HG03521 (cell line): ENCODE measurements around the gene PLXNA4.

ENCODE experiments used
- ATAC-seq: cut with Tn5 transposase; IDR thresholded peaks from one replicate; pipeline ENCODE4 v1.9.1; 2021; ENCODE audit warnings: mild to moderate bottlenecking, moderate library complexity; ENCODE audit not compliant: unreplicated experiment

The PLXNA4 gene

GRCh38 chr7:132564849-132565248 lies 11.4 kb downstream of the PLXNA4 start:
- no peak for ATAC-seq

DNA sequence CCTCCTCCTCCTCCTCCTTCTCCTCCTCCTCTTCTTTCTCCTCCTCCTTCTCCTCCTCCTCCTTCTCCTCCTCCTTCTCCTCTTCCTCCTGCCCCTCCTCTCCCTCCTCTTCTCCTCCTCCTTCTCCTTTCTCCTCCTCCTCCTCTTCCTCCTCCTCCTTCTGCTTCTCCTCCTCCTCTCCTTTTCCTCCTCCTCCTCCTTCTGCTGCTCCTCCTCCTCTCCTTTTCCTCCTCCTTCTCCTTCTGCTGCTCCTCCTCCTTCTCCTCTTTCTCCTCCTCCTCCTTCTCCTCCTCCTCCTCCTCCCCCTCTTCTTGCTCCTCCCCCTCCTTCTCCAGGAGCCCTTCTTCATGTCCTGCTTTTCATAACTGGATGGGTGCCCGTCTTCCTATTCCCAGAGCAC lies 12.2 kb downstream of the PLXNA4 start:
- no peak for ATAC-seq

DNA sequence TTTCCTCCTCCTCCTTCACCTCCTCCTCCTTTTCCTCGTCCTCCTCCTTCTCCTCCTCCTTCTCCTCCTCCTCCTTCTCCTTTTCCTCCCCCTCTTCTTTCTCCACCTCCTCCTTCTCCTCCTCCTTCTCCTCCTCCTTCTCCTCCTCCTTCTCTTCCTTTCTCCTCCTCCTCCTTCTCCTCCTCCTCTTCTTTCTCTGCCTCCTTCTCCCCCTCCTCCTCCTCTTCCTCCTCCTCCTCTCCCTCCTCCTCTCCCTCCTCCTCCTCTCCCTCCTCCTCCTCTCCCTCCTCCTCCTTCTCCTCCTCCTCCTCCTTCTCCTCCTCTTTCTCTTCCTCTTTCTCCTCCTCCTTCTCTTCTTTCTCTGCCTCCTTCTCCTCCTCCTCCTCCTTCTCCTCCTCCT lies 13.6 kb downstream of the PLXNA4 start:
- ATAC-seq, result no peak

DNA sequence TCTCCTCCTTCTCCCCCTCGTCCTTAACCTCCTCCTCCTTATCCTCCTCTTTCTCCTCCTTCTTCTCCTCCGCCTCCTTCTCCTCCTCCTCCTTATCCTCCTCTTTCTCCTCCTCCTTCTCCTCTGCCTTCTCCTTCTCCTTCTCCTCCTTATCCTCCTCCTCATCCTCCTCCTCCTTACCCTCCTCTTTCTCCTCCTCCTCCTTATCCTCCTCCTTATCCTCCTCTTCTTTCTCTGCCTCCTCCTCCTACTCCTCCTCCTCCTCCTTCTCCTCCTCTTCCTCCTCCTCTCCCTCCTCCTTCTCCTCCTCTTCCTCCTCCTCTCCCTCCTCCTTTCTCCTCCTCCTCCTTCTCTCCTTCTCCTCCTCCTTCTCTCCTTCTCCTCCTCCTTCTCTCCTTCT lies 14.5 kb downstream of the PLXNA4 start:
- ATAC-seq, result no peak

- ATAC-seq, result no peak
These were observed 15.3 kb downstream of the PLXNA4 start for GRCh38 chr7:132560825-132561529.

DNA sequence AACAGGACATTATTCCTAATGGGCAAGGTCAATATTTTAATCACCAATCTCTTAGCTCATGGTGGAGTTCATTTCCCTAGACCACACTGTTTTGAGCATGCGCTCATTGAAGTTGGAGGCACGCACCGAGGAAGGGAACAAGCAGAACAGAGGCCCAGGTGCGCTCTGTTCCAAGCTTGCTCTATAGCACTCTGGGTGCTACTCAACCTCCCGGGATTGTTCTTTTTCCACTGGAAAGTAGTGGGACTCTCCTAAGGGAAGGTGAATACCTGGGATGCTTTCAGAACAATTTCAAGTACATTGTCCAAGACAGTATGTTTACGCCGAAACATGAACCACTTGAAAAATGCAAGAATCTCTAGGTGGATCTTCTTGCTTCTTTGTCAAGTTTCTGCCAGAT lies 16.2 kb downstream of the PLXNA4 start:
- ATAC-seq, result no peak

GRCh38 chr7:132558815-132559214 lies 17.5 kb downstream of the PLXNA4 start:
- no peak for ATAC-seq

GRCh38 chr7:132557489-132558044 lies 18.7 kb downstream of the PLXNA4 start:
- ATAC-seq, result no peak

DNA sequence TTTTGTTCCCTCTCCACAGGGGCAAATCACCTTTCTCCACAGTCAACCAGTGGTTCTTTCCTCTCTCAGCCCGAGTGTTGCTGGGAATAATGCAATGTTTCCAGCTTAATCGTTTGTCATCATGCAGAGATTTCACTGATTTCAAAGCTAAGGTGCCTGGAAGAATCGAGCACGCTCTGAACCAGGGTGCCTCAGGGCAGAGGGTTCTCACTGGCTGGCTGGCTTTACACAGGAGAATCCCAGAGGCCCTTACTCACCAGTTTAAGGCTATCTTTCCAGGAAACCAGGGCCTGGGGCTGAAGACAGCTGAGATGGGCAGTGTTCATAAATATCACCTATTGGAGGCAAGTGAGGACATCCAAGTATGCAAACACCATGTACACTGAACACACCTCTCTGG lies 21.8 kb downstream of the PLXNA4 start:
- ATAC-seq, result no peak

DNA sequence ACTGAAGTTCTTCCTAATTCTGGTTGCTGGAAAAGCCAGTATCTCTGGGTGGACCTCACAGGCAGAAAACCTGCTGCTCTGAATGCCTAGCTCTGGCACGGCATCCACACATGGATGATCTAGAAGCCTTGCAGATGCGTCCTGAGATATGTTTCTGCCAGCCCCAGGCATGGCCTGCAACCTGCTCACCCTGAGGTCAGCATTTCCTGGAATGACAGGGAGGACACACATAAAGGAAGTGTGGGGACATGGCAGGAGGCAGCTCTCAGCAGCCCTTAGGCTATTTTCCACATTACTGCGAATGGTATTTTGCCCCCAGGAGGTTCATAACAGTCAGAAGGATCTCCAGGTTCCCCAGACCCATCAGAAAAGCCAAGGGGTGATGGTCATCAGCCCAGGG lies 23.2 kb downstream of the PLXNA4 start:
- no peak for ATAC-seq

DNA sequence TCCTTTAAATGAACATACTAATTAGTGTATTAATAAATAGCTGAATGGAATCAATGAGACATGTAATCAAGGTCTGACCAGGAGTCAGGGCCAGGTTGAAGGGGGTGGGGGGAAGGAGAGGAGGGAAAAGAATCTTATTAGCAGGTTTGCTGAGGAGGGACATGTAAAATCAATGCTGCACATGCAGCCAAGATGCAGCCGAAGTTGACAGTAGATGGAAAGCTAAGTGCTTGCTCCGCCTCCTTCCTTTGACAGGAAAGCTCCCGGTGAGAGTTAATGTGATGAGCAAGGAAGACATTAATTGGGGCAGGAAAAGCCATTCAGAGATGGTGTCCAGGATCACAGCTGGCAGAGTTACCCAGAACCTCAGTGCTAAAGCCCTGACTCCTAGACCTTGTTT lies 24.4 kb downstream of the PLXNA4 start:
- ATAC-seq, result no peak

- ATAC-seq, result no peak
These were observed 24.8 kb downstream of the PLXNA4 start for GRCh38 chr7:132551439-132551838.

DNA sequence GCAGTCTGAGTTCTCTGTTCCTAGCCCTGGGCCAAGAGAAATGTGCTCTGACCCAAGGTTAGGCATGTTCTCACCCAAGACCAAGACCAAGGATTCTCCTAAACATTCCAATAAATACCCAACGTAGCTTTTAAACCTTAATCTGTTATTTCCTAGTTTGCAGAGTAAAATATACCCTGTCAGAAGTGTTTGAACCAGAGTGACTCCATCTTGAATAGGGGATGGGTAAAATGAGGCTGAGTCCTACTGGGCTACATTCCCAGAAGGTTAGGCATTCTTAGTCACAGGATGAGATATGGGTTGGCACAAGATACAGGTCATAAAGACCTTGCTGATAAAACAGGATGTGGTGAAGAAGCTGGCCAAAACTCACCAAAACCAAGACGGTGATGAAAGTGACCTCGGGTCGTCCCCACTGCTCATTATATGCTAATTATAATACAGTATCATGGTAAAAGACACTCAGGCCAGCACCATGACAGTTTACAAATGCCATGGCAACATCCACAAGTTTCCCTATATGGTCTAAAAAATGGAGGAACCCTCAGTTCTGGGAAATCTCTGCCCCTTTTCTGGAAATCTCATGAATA lies 27.7 kb downstream of the PLXNA4 start:
- ATAC-seq, result no peak

GRCh38 chr7:132547821-132548220 lies 28.4 kb downstream of the PLXNA4 start:
- ATAC-seq, result no peak

- no peak for ATAC-seq
These were observed 29.7 kb downstream of the PLXNA4 start for GRCh38 chr7:132546366-132547127.

DNA sequence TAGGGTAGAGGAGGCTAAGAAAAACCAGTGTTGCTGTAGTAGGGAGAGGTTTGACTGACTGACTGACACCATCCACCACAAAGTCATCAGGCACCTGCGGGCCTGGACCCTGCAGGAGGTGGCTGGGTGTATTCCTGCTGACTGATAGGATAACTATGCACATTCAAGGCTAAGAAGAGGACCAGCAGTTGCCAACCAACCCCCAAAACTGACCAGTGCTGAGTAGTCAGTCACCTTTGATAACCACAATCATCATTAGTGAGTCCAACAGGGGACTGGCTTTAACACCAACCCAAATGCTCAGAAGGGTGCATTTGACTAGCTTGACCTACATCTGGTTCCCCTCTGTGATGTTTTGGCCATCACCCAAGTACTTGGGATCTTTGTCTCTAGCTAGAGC lies 30.5 kb downstream of the PLXNA4 start:
- no peak for ATAC-seq

DNA sequence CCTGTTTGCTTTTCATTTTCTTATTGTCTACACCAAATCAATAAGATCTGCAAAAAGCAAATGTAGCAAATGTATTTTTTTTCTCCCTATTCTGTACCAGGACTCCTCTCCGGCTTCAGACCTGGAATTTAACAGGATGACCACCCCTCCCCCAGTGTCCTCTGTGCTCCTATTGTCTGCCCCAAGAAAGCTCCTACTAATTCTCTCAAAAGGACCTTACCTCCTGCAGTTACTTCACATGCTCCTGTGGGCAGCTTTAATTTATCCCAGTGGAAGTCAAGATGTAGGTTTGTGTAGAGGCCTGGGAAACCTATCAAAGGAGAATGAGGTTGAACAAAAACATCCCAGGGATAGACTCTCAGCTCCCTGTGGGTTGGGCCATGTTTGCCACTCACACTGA lies 31.3 kb downstream of the PLXNA4 start:
- ATAC-seq, result no peak

DNA sequence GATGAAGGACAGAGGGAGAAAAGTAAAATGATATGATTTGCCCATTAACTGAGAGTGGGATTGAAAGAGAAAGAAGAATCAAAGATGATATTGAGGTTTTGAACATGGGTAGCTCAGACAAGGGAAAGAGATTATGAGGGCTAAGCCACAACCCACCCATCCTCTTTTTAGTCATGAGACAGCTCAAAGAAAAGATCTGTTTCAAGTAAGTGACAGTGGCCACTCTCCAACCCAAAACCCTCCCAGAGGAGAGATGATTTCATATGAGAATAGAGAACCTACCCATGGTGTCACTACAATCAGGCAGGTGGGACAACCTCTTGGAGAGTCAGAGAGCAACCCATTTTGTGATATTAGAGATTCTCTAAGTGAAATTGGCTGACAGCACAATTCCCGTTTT lies 32.2 kb downstream of the PLXNA4 start:
- no peak for ATAC-seq

- ATAC-seq, result no peak
These were observed 33.4 kb downstream of the PLXNA4 start for GRCh38 chr7:132542895-132543294.

GRCh38 chr7:132541656-132542055 lies 34.6 kb downstream of the PLXNA4 start:
- no peak for ATAC-seq

DNA sequence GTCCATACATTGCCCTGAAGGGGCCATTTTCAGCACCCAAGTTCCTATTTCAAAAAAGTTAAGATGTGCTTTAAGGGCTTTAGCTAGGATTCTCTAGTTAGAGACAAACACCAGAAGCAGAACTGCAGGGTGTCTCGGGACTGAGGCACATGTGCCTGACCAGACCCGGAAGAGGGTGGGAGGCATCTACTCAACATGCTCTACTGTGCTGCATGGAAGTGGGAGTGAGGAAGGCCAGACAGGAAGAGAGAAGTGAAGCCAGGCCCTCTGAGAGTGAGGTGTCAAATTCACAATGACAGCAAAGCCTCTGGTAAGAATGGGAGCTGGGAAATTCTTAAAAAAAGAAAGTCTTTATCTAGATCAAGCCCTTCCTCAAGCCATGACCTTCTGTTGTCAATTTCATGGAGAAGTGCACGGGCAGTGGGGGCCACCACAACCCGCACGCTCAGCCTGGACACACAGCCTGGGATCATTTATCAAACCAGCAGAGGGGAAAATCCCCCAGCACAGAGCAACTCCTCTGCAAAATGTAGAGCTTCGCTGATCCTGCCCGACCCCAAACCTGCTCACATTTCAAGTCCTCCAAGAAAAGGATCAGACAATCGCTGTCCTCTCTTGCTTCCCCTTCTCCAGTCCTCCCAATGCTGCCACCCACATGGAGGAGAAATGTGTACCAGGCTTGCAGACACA lies 38.7 kb downstream of the PLXNA4 start:
- ATAC-seq, result no peak
